ENCODE data around the gene PASD1.

Gene PASD1

DNA sequence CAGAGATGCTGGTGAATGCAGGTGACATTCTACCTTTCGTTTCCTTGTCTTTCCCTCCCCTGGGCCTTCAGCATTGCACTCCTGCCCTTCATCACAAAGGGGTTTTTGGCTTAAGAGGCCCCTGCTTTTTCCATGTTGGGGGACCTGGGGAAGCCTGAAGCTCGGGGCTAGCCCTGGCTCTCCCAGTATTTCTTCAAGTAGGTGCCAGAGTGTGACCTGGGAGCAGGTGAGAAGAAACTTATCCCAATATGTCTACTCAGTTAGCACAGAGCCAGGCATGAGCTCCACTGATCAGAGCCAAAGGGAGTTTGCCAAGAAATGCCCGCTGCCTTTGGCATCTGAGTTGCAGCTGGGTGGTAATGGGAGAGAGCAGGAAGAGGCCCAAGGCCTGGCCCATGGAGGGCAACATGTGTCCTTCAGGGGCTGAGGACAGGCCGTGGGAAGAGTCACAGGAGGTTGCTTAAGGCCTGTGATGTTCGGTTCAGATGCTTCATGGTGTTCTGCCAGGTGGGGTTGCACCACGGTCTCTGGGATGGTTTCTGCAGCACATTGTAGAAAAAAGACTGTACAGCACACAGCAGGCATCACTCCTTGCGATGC lies 139.4 kb downstream of the PASD1 start:
- DNase-seq: no peak

- no peak for DNase-seq
Measured at GRCh38 chrX:151703487-151703886, 140.0 kb downstream of the PASD1 start.

DNA sequence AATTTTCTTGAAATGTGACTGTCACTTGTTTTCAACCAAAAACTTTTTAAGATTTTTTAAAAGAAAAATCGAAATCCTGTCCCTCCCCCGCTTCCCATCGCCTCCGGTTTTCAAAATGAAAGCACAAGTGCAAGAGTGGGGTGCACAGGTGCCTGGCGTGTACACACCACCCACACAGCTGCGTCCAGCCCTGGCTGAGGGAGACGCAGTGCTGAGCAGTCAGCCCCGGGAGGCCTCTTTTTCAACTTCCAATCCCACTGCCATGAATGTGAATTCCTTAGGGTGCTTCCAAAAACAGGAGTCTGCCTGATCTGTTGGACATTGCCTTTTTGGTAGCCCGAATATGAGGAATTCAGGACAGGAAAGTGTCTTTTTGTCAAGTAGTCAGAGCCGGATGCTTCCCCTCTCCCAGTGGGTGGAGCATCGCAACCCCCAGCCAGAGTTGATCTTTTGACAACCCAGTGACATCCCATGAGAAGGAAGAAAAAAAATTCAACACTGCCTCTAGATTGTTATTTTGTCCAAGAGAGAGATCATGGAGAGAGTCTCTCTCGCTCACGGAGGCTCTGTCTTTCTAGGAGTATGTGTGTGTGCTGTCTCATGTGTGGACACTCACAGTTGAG lies 140.7 kb downstream of the PASD1 start:
- no peak for DNase-seq

DNA sequence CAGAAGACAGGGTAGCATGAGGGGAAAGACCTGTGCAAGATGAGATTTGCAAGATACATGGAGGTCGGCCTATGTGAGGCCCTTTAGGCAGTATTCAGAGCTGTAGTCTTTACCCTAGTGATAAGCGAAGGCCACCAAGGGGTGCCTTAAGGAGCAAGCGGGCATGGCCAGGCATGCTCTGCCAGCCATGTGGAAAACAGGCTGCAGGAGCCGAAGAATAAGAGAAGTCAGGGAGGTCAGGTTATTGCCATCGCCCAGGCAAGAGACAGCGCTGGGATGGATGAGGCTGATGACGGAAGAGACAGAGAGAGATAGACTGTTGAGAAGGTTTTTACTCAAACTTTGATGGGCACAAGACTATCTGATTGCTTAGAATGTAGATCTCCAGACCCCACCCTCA lies 145.3 kb downstream of the PASD1 start:
- DNase-seq: no peak

GRCh38 chrX:151710457-151710856 lies 147.0 kb downstream of the PASD1 start:
- DNase-seq: no peak

- DNase-seq: no peak
Measured at GRCh38 chrX:151711154-151711553, 147.7 kb downstream of the PASD1 start.

GRCh38 chrX:151711787-151712186 lies 148.3 kb downstream of the PASD1 start:
- no peak for DNase-seq

DNA sequence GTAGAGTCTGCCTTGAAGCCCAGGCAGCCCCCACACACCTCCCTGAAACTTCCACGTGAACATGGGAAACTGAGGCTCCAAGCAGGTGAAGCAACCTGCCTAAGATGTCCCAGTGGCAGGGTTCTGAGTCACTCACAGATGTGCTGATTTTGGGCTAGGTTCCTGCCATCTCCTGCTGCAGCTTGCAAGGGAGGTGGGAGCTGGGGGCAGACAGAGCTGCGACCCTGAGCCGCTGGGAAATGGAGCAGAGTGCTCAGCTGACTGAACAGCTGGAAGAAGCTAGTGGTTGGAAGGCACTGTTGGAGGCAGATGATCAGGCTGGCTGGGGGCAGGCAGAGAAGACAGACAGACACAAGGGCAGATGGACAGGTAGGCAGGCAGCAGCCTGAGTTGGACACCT lies 148.8 kb downstream of the PASD1 start:
- no peak for DNase-seq

- no peak for DNase-seq
Measured at GRCh38 chrX:151713849-151714248, 150.4 kb downstream of the PASD1 start.

DNA sequence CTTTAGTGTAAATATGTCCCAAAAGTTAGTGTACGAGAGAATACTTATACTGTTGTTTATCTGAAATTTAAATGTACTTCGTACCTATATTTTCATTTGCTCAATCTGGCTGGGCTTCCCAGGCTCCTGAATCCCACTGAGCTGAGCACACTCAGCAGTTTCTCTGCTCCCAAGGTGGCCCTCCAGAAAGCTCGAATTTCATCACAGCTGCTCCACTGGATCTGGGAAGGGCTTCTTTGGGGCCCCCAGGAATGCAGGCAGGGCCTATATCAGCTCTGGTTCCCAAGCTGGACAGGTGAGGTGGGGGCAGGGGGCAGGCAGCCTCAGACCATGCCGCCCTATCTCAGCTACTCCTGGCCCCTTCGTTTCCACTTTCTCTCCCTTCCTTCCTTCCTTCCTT lies 150.9 kb downstream of the PASD1 start:
- DNase-seq: no peak

- no peak for DNase-seq
Measured at GRCh38 chrX:151715752-151716151, 152.3 kb downstream of the PASD1 start, which contains the start of gene FATE1. Gene FATE1, plus strand, starts transcription at chrX:151716035. Its CDS starts 85 bp downstream, at chrX:151716120.

- DNase-seq: no peak
Measured at GRCh38 chrX:151722241-151722846, 158.9 kb downstream of the PASD1 start.

DNA sequence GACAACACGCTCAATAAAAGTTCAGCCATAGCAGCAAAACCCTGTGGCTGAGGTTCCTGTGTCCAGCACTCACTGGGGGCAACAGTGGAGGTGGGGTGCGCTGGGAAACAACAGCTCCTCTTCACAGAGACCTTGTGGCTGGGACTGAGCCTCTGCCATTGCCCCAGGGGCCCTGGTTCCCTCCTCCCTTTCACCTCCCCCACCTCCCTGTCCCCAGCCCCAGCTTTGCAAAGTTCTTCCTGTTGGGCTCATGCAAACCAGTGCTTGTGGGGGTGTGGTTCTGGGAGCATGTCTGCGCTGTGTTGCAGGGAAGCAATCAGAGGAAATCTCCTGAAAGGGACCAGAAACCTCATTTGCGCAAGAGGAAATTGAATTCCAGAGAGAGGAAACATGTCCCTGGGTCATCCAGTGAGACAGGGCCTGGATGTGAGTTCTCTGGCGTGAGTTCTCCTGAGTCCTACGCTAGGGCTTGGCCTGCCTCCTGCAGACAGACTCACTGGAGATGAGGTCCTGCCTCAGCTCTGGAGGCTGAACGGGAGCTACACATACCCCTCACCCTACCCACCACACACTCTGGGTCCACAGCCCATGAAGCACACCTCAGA lies 159.8 kb downstream of the PASD1 start:
- DNase-seq: no peak

DNA sequence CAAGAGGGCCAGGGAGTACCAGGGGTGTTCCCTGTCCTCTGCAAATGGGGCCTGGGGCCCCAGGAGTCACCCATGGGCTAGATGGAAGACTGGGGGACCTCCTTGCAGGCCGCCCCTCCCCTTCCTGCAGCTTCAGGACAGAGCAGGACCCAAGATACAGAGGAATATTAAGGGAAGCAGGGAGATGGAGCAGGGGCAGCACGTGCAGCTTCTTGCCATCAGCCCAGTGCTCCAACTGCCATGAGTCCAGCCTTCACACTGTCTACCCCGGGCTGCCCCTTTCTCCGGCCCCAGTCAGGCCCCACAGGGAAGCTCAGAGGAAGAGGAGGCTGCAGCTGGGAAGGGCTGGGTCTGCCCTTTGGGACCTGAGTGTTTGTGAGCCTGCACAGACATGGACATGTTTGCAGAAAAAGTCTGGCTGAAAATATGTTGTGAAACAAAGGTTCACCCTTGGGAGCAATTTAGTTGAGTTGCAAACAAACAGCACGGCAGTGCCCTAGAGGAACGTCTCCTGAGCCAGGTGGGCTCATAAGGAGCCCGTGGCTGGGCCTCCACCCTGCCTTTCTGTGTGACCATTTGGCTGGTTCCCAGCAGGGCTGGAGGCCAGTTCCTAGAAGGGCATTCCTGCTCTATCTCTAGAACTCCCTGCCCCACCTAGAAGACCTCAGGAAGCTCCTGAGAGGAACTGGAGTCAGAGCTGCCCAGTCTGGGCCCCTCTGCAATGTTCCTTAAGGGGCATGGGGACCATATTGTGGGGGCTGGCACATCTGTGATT lies 161.3 kb downstream of the PASD1 start:
- DNase-seq: no peak

- DNase-seq: no peak
Measured at GRCh38 chrX:151725338-151725614, 161.8 kb downstream of the PASD1 start.
